Measurements from ENCODE around the gene FAM9A.
A peak's percentile ranks its signal among the peaks of the same experiment; 100 is the strongest.

Gene FAM9A

DNA sequence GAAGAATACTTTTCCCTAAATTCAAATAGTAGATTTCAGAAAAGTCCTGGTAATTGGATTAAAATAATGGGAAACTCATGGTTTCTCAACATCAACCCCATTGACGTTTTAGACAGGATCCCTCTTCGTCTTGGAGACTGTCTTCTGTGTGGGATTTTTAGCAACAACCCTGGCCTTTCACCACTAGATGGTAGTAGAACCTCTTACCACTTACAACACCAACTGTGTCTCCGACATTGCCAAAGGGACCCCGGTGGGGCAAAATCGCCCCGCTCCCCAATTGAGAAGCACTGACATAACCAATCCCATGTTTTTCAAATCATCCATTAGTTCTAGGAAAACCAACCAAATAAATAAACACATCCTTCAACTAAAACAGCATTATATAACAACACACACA is 52.3 kb downstream of the FAM9A start:
- DNase-seq (ENCODE audit: low spot score), result no peak
- no peak overlapping the region for H3K9ac ChIP-seq (ENCODE audit: low read depth, low read length, poor library complexity)
- no peak overlapping the region for H3K27ac ChIP-seq (replicated peaks; ENCODE audit: low read length)
- no peak overlapping the region for H3K23ac ChIP-seq (ENCODE audit: low read depth, low read length, poor library complexity)
- no peaks in the 10 kb centered on the region for H3K27me3 ChIP-seq (ENCODE audit: control insufficient read depth in 3 of 3, insufficient read depth in 3 of 3, low read depth in 1 of 3, low read length in 3 of 3)
- no peak overlapping the region for H3K4me2 ChIP-seq (ENCODE audit: insufficient read depth, low read length, poor library complexity, severe bottlenecking)
- no peak overlapping the region for H3K14ac ChIP-seq (ENCODE audit: low read length)
- no CpG with 5 or more reads among the region's 6 CpGs for WGBS, 2 donors (ENCODE audit: extremely low coverage in 2 of 2, insufficient read length in 2 of 2, insufficient replicate concordance in 1 of 2)
- H3K4me3 ChIP-seq (ENCODE audit: low read length in 2 of 2), result no peak overlapping the region
- no peaks in the 10 kb centered on the region for H3K4me1 ChIP-seq (ENCODE audit: control insufficient read depth in 2 of 2, insufficient read depth in 1 of 2, low read depth in 1 of 2, low read length in 2 of 2)
- H2AFZ ChIP-seq (ENCODE audit: low read length), result no peak overlapping the region
- no peaks in the 10 kb centered on the region for H3K79me1 ChIP-seq (ENCODE audit: low read depth, low read length)
- no peak overlapping the region for H2BK15ac ChIP-seq (ENCODE audit: low read length)
- H2BK120ac ChIP-seq (ENCODE audit: low read depth, low read length), result no peak overlapping the region
- no peak overlapping the region for H3K18ac ChIP-seq (ENCODE audit: low read length)
- H2BK5ac ChIP-seq (ENCODE audit: low read length), result no peak overlapping the region
- no peak overlapping the region for H2BK12ac ChIP-seq (ENCODE audit: low read length)
- H3K9me3 ChIP-seq (replicated peaks in 1 of 2; ENCODE audit: control insufficient read depth in 2 of 2, insufficient read depth in 1 of 2, low read depth in 1 of 2, low read length in 2 of 2), result no peaks in the 10 kb centered on the region
- H3K4ac ChIP-seq (ENCODE audit: low read length), result no peak overlapping the region
- H4K8ac ChIP-seq (ENCODE audit: low read depth, low read length), result no peak overlapping the region
- H2AK5ac ChIP-seq (ENCODE audit: low read depth, low read length), result no peak overlapping the region
- H3K36me3 ChIP-seq (replicated peaks in 1 of 2; ENCODE audit: control insufficient read depth in 2 of 2, insufficient read depth in 2 of 2, low read length in 2 of 2), result no peaks in the 10 kb centered on the region
- H4K91ac ChIP-seq (ENCODE audit: low read depth, low read length, poor library complexity), result no peak overlapping the region

DNA sequence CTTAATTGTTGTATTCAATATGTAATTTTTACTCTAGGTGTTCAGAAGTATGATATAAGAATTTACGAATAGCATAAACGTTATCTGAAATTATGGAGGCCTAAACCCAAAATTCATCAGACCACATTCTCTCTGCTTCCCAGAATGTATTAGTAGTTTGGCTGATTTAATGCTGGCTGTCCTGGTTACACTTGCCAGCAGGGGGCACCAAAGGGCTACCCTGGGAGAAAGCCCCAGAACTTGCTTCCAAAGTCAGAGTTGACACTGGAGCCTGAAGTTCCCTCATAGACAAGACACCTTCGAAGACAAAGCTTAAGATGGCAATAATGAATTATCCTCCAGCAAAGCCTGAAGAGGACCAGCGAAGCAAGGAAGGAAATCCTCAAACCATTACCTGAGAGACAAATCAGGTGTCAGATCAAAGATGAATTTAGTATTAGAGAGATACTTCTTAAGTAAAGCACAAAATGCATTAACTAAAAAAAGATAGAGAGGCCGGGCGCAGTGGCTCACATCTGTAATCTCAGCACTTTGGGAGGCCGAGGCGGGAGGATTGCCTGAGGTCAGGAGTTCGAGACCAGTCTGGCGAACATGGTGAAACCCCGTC is 58.0 kb downstream of the FAM9A start:
- H3K27me3 ChIP-seq (ENCODE audit: control insufficient read depth in 3 of 3, insufficient read depth in 3 of 3, low read depth in 1 of 3, low read length in 3 of 3), result no peaks in the 10 kb centered on the region
- no peak overlapping the region for H2BK12ac ChIP-seq (ENCODE audit: low read length)
- no CpG with 5 or more reads among the region's 11 CpGs for WGBS, 2 donors (ENCODE audit: extremely low coverage in 2 of 2, insufficient read length in 2 of 2, insufficient replicate concordance in 1 of 2)

DNA sequence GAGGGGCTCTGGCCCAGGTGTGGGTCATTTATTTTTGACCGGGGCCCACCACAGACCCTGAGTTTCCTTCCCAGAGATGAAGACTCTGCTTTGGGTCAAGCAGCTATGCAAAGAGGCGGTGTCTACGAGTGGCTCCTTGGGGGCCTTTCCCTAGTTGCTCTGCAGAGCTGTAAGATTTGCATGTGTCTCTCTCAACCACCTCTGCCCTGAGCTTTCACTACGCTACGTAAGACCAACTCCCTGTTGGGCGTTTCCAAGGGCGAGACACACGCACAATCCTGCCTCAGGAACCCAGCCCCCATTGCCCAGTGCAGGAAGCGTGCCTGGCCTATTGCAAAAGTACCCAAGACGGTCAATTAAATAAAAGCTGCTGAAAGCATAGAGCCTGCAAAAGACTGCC is 59.2 kb downstream of the FAM9A start:
- Histone ChIP-seq H3K36me3 (replicated peaks in 1 of 2; ENCODE audit: control insufficient read depth in 2 of 2, insufficient read depth in 2 of 2, low read length in 2 of 2) (no peaks in the 10 kb centered on the region), H3K27ac (replicated peaks; ENCODE audit: low read length) (no peak overlapping the region), H4K91ac (ENCODE audit: low read depth, low read length, poor library complexity) (no peak overlapping the region), H3K23ac (ENCODE audit: low read depth, low read length, poor library complexity) (no peak overlapping the region), H2BK120ac (ENCODE audit: low read depth, low read length) (no peak overlapping the region), H2AK5ac (ENCODE audit: low read depth, low read length) (no peak overlapping the region), H2BK12ac (ENCODE audit: low read length) (no peak overlapping the region), H3K4me2 (ENCODE audit: insufficient read depth, low read length, poor library complexity, severe bottlenecking) (no peak overlapping the region), H2AFZ (ENCODE audit: low read length) (no peak overlapping the region), H3K18ac (ENCODE audit: low read length) (no peak overlapping the region), H3K4me1 (ENCODE audit: control insufficient read depth in 2 of 2, insufficient read depth in 1 of 2, low read depth in 1 of 2, low read length in 2 of 2) (no peaks in the 10 kb centered on the region), H3K79me1 (ENCODE audit: low read depth, low read length) (no peaks in the 10 kb centered on the region), H2BK5ac (ENCODE audit: low read length) (no peak overlapping the region), H3K9me3 (replicated peaks in 1 of 2; ENCODE audit: control insufficient read depth in 2 of 2, insufficient read depth in 1 of 2, low read depth in 1 of 2, low read length in 2 of 2) (no peaks in the 10 kb centered on the region), H3K4me3 (ENCODE audit: low read length in 2 of 2) (no peak overlapping the region), H3K27me3 (ENCODE audit: control insufficient read depth in 3 of 3, insufficient read depth in 3 of 3, low read depth in 1 of 3, low read length in 3 of 3) (no peaks in the 10 kb centered on the region), H3K9ac (ENCODE audit: low read depth, low read length, poor library complexity) (peak overlapping the region; percentile 30), H3K14ac (ENCODE audit: low read length) (no peak overlapping the region), H4K8ac (ENCODE audit: low read depth, low read length) (no peak overlapping the region), H2BK15ac (ENCODE audit: low read length) (no peak overlapping the region), H3K4ac (ENCODE audit: low read length) (no peak overlapping the region)
- no CpG with 5 or more reads among the region's 10 CpGs for WGBS, 2 donors (ENCODE audit: extremely low coverage in 2 of 2, insufficient read length in 2 of 2, insufficient replicate concordance in 1 of 2)
- DNase-seq (ENCODE audit: low spot score), result no peak

More for the DNA sequence above, 58.0 kb downstream of the FAM9A start:
- H3K4me3 ChIP-seq (ENCODE audit: low read length in 2 of 2), result no peak overlapping the region
- no peak overlapping the region for H3K9ac ChIP-seq (ENCODE audit: low read depth, low read length, poor library complexity)
- no peak overlapping the region for H4K91ac ChIP-seq (ENCODE audit: low read depth, low read length, poor library complexity)
- H3K14ac ChIP-seq (ENCODE audit: low read length), result no peak overlapping the region
- H3K9me3 ChIP-seq (replicated peaks in 1 of 2; ENCODE audit: control insufficient read depth in 2 of 2, insufficient read depth in 1 of 2, low read depth in 1 of 2, low read length in 2 of 2), result no peaks in the 10 kb centered on the region
- H3K36me3 ChIP-seq (replicated peaks in 1 of 2; ENCODE audit: control insufficient read depth in 2 of 2, insufficient read depth in 2 of 2, low read length in 2 of 2), result no peaks in the 10 kb centered on the region
- no peak overlapping the region for H3K23ac ChIP-seq (ENCODE audit: low read depth, low read length, poor library complexity)
- no peak overlapping the region for H2BK5ac ChIP-seq (ENCODE audit: low read length)
- no peak overlapping the region for H3K4ac ChIP-seq (ENCODE audit: low read length)
- no peak overlapping the region for H3K27ac ChIP-seq (replicated peaks; ENCODE audit: low read length)
- H3K79me1 ChIP-seq (ENCODE audit: low read depth, low read length), result no peaks in the 10 kb centered on the region
- H2AFZ ChIP-seq (ENCODE audit: low read length), result no peak overlapping the region
- no peak overlapping the region for H2AK5ac ChIP-seq (ENCODE audit: low read depth, low read length)
- H3K4me2 ChIP-seq (ENCODE audit: insufficient read depth, low read length, poor library complexity, severe bottlenecking), result no peak overlapping the region
- no peak overlapping the region for H4K8ac ChIP-seq (ENCODE audit: low read depth, low read length)
- no peak overlapping the region for H3K18ac ChIP-seq (ENCODE audit: low read length)
- no peak overlapping the region for H2BK15ac ChIP-seq (ENCODE audit: low read length)
- no peak overlapping the region for H2BK120ac ChIP-seq (ENCODE audit: low read depth, low read length)
- no peaks in the 10 kb centered on the region for H3K4me1 ChIP-seq (ENCODE audit: control insufficient read depth in 2 of 2, insufficient read depth in 1 of 2, low read depth in 1 of 2, low read length in 2 of 2)
- DNase-seq (ENCODE audit: low spot score), result no peak

Measured in neuronal stem cell (in vitro differentiated cells).